CD14-positive monocyte (primary cell): ENCODE data around the gene ZFYVE28. TPM values are rescaled to one million over a fixed set of nuclear protein-coding genes. Genes with fewer than 3 reads are reported as not detected.

ENCODE experiments used
- DNase-seq, 3 donors: peaks; one replicate each; pipeline ENCODE4 v3.0.0-alpha.2; 2011 to 2022
- H2AFZ ChIP-seq: 2 replicates; pipeline ENCODE4 v1.6.0; 2012; ENCODE audit warnings: mild to moderate bottlenecking, low read depth, low read length, inconsistent platforms; ENCODE audit not compliant: insufficient read depth, poor library complexity, severe bottlenecking
- H3K27ac ChIP-seq, 2 donors: 1 replicate in 1 of 2; 2 replicates in 1 of 2; pipeline ENCODE4 v1.5.1; 2012 to 2013; ENCODE audit warnings: low read length in 2 of 2, control low read depth in 1 of 2, inconsistent platforms in 1 of 2, low read depth in 1 of 2, mild to moderate bottlenecking in 1 of 2
- H3K27me3 ChIP-seq, 2 donors: one replicate each; pipeline versions ENCODE4 v1.6.0 to v1.6.1; 2011 to 2013; ENCODE audit warnings: low read length in 2 of 2; ENCODE audit not compliant: control insufficient read depth in 2 of 2, insufficient read depth in 2 of 2
- H3K36me3 ChIP-seq, 2 donors: replicated peaks in 1 of 2; 1 replicate in 1 of 2; 2 replicates in 1 of 2; pipeline versions ENCODE4 v1.5.1 to v1.6.1; 2012 to 2013; ENCODE audit warnings: low read length in 2 of 2, control low read depth in 1 of 2, inconsistent platforms in 1 of 2, mild to moderate bottlenecking in 1 of 2; ENCODE audit not compliant: insufficient read depth in 2 of 2, control insufficient read depth in 1 of 2
- H3K4me1 ChIP-seq, 2 donors: 1 replicate in 1 of 2; 2 replicates in 1 of 2; pipeline versions ENCODE4 v1.5.1 to v1.6.1; 2012 to 2013; ENCODE audit warnings: low read length in 2 of 2, control low read depth in 1 of 2, inconsistent platforms in 1 of 2, mild to moderate bottlenecking in 1 of 2, moderate library complexity in 1 of 2; ENCODE audit not compliant: insufficient read depth in 2 of 2, control insufficient read depth in 1 of 2
- H3K4me2 ChIP-seq: replicated peaks from 2 replicates; pipeline ENCODE3; 2012; ENCODE audit warnings: low read length, moderate library complexity, mild to moderate bottlenecking; ENCODE audit not compliant: poor library complexity, severe bottlenecking; ENCODE audit errors: extremely low read depth
- H3K4me3 ChIP-seq, 3 experiments: fragments of 200-600 bp in 1 of 3; sonication (generic) in 1 of 3; replicated peaks in 1 of 3; 1 replicate in 2 of 3; 2 replicates in 1 of 3; pipeline ENCODE4 v1.5.1; 2011 to 2013; ENCODE audit warnings: low read length in 3 of 3, mild to moderate bottlenecking in 3 of 3, control low read depth in 2 of 3, low read depth in 2 of 3, inconsistent platforms in 1 of 3, moderate library complexity in 1 of 3
- H3K79me2 ChIP-seq: 2 replicates; pipeline ENCODE4 v1.6.0; 2012; ENCODE audit warnings: mild to moderate bottlenecking, control low read depth, inconsistent platforms, low read length, moderate library complexity; ENCODE audit not compliant: insufficient read depth
- H3K9ac ChIP-seq: 2 replicates; pipeline ENCODE4 v1.6.0; 2017; ENCODE audit warnings: low read length, mild to moderate bottlenecking; ENCODE audit not compliant: insufficient read depth, poor library complexity, severe bottlenecking
- H3K9me3 ChIP-seq, 2 donors: replicated peaks in 1 of 2; 1 replicate in 1 of 2; 2 replicates in 1 of 2; pipeline versions ENCODE4 v1.5.1 to v1.6.1; 2012 to 2013; ENCODE audit warnings: low read length in 2 of 2, control low read depth in 1 of 2; ENCODE audit not compliant: control insufficient read depth in 1 of 2, insufficient read depth in 1 of 2
- H4K20me1 ChIP-seq: 2 replicates; pipeline ENCODE4 v1.6.0; 2012; ENCODE audit warnings: mild to moderate bottlenecking, low read length, control low read depth, moderate library complexity; ENCODE audit not compliant: insufficient read depth
- H3K27ac Mint-ChIP-seq, 7 donors: one replicate each; pipeline ENCODE4 v1.8.0; 2020; ENCODE audit warnings: mild to moderate bottlenecking in 7 of 7, mixed read lengths in 7 of 7, moderate library complexity in 6 of 7, inconsistent platforms in 2 of 7
- H3K27me3 Mint-ChIP-seq, 3 donors: one replicate each; pipeline ENCODE4 v1.8.0; 2021 to 2022; ENCODE audit warnings: low read depth in 3 of 3, mild to moderate bottlenecking in 3 of 3, mixed read lengths in 3 of 3, moderate library complexity in 3 of 3, inconsistent platforms in 1 of 3
- H3K36me3 Mint-ChIP-seq, 2 donors: one replicate each; pipeline ENCODE4 v1.8.0; 2020; ENCODE audit warnings: mixed read lengths in 2 of 2, inconsistent platforms in 1 of 2, mild to moderate bottlenecking in 1 of 2
- H3K4me1 Mint-ChIP-seq: one replicate; pipeline ENCODE4 v1.8.0; 2020; ENCODE audit warnings: mild to moderate bottlenecking, mixed read lengths
- H3K4me3 Mint-ChIP-seq, 2 donors: one replicate each; pipeline ENCODE4 v1.8.0; 2020; ENCODE audit warnings: mild to moderate bottlenecking in 2 of 2, mixed read lengths in 2 of 2, moderate library complexity in 1 of 2
- H3K9me3 Mint-ChIP-seq, 7 donors: one replicate each; pipeline ENCODE4 v1.8.0; 2020 to 2022; ENCODE audit warnings: mixed read lengths in 7 of 7, mild to moderate bottlenecking in 6 of 7, moderate library complexity in 6 of 7, inconsistent platforms in 2 of 7
- CTCF ChIP-seq: fragments of 200-600 bp; IDR thresholded peaks from one replicate; pipeline ENCODE4 v1.8.0; 2022; ENCODE audit warnings: antibody characterized with exemption, mild to moderate bottlenecking
- WGBS: methylation state at CpG from one replicate; pipeline ENCODE4 v1.1.5; 2013; ENCODE audit warnings: missing lambda C conversion rate; ENCODE audit not compliant: insufficient coverage; 5-methylcytosine and 5-hydroxymethylcytosine counted together
- intact Hi-C, 2 donors: fragments of 100-400 bp; cut with micrococcal nuclease; formaldehyde crosslinking; loops; one replicate each; pipeline versions ENCODE4 v1.15.0 to v1.15.1; 2023
- polyA plus RNA-seq, 3 donors: library from polyadenylated mRNA; depleted of rRNA in 1 of 3; unstranded in 2 of 3; stranded (reverse) in 1 of 3; fragments of 300-500 nt in 2 of 3; fragments of >200 nt in 1 of 3; fragmentation: Illumina TruSeq in 2 of 3; gene quantifications; 1 replicate in 2 of 3; 2 replicates in 1 of 3; pipeline ENCODE4 v1.2.3, GENCODE V29; 2012 to 2021

Gene ZFYVE28
- polyA plus RNA-seq, 3 donors: 1.0 to 4.4 (median 1.1) TPM

- Histone ChIP-seq H2AFZ (no peak overlapping the region), H3K9me3 (peaks cover 0 to 16% of the 10 kb centered on the region in 2 donors), H3K36me3 (no peaks in the 10 kb centered on the region), H4K20me1 (no peaks in the 10 kb centered on the region), H3K4me2 (no peak overlapping the region), H3K9ac (no peak overlapping the region), H3K79me2 (no peaks in the 10 kb centered on the region), H3K4me1 (no peaks in the 10 kb centered on the region), H3K27ac (no peak overlapping the region), H3K4me3 (no peak overlapping the region), H3K27me3 (no peaks in the 10 kb centered on the region)
- WGBS: 89% methylated on average over 29 of the region's 31 CpGs
- intact Hi-C loops: no loop called here
- DNase-seq: no peak
- no peaks in the 10 kb centered on the region for H3K36me3 Mint-ChIP-seq
- peaks cover 0 to 5% (median 1%) of the 10 kb centered on the region in 3 donors for H3K27me3 Mint-ChIP-seq
- TF ChIP-seq CTCF: no peak
- H3K27ac Mint-ChIP-seq: no peak overlapping the region
- no peak overlapping the region for H3K4me3 Mint-ChIP-seq
- H3K4me1 Mint-ChIP-seq: peaks cover 2% of the 10 kb centered on the region
- H3K9me3 Mint-ChIP-seq: peaks cover 7 to 24% (median 15%) of the 10 kb centered on the region in 7 donors
These were observed 114.6 kb downstream of the ZFYVE28 start for GRCh38 chr4:2303686-2304320.

GRCh38 chr4:2303121-2303685 lies 115.2 kb downstream of the ZFYVE28 start:
- H3K27me3 ChIP-seq: no peaks in the 10 kb centered on the region
- H3K4me1 ChIP-seq: no peaks in the 10 kb centered on the region
- H3K27ac ChIP-seq: no peak overlapping the region
- no peaks in the 10 kb centered on the region for H3K36me3 ChIP-seq
- H3K79me2 ChIP-seq: no peaks in the 10 kb centered on the region
- H2AFZ ChIP-seq: no peak overlapping the region
- H3K36me3 Mint-ChIP-seq: no peaks in the 10 kb centered on the region
- no peak for TF ChIP-seq CTCF
- no peak overlapping the region for H3K4me3 ChIP-seq
- no peak overlapping the region for H3K4me2 ChIP-seq
- intact Hi-C loops: no loop called here
- peaks cover 7 to 23% (median 15%) of the 10 kb centered on the region in 7 donors for H3K9me3 Mint-ChIP-seq
- H3K4me1 Mint-ChIP-seq: peaks cover 2% of the 10 kb centered on the region
- no peak for DNase-seq
- H3K27ac Mint-ChIP-seq: no peak overlapping the region
- peaks cover 0 to 16% of the 10 kb centered on the region in 2 donors for H3K9me3 ChIP-seq
- H3K9ac ChIP-seq: no peak overlapping the region
- 96% methylated on average over 16 of the region's 19 CpGs for WGBS
- H3K4me3 Mint-ChIP-seq: no peak overlapping the region
- peaks cover 0 to 3% (median 1%) of the 10 kb centered on the region in 3 donors for H3K27me3 Mint-ChIP-seq
- H4K20me1 ChIP-seq: no peaks in the 10 kb centered on the region
